GM23338 (cell line): ENCODE measurements around the gene TYR. TPM values are rescaled to one million over a fixed set of nuclear protein-coding genes. Genes with fewer than 3 reads are reported as not detected.
"Not testable (repeated sequence)": the region's sequence is repeated elsewhere in the genome, so short reads cannot be mapped to it uniquely, and the experiment has no call there.

ENCODE experiments used
- ATAC-seq: fragments of 200-7000 bp; cut with Tn5 transposase; 3 replicates; pipeline ENCODE4 v1.9.1; 2020
- DNase-seq: peaks from one replicate; pipeline ENCODE4 v3.0.0-alpha.2; 2015; ENCODE audit warnings: low spot score
- H2AFZ ChIP-seq: fragments of 200-600 bp; sonication (generic); 2 replicates; pipeline ENCODE4 v1.8.0; 2016; ENCODE audit warnings: antibody characterized with exemption, mild to moderate bottlenecking, moderate library complexity
- H3F3A ChIP-seq: fragments of 200-600 bp; sonication (generic); replicated peaks from 2 replicates; pipeline ENCODE4 v1.8.0; 2017; ENCODE audit warnings: antibody characterized with exemption, mixed run types, low read depth
- H3K27ac ChIP-seq: fragments of 200-600 bp; sonication (generic); 2 replicates; pipeline ENCODE4 v1.6.1; 2016; ENCODE audit warnings: low read depth
- H3K27me3 ChIP-seq: fragments of 200-600 bp; sonication (generic); 2 replicates; pipeline ENCODE4 v1.8.0; 2016; ENCODE audit warnings: mild to moderate bottlenecking, mixed run types, moderate library complexity; ENCODE audit not compliant: insufficient read depth
- H3K36me3 ChIP-seq: fragments of 200-600 bp; sonication (generic); 2 replicates; pipeline ENCODE4 v1.8.0; 2016; ENCODE audit warnings: mild to moderate bottlenecking; ENCODE audit not compliant: insufficient read depth
- H3K4me1 ChIP-seq: fragments of 200-600 bp; sonication (generic); 2 replicates; pipeline ENCODE4 v1.8.0; 2016; ENCODE audit warnings: mild to moderate bottlenecking, moderate library complexity; ENCODE audit not compliant: insufficient read depth
- H3K4me2 ChIP-seq: fragments of 200-600 bp; sonication (generic); 2 replicates; pipeline ENCODE4 v1.7.1; 2017; ENCODE audit warnings: mixed run types
- H3K4me3 ChIP-seq: fragments of 200-600 bp; sonication (generic); 2 replicates; pipeline ENCODE4 v1.6.1; 2016; ENCODE audit warnings: mixed run types
- H3K79me2 ChIP-seq: fragments of 200-600 bp; sonication (generic); replicated peaks from 2 replicates; pipeline ENCODE4 v1.8.0; 2017; ENCODE audit warnings: mild to moderate bottlenecking; ENCODE audit not compliant: insufficient read depth
- H3K9me2 ChIP-seq: fragments of 200-600 bp; sonication (generic); 2 replicates; pipeline ENCODE4 v1.8.0; 2017; ENCODE audit not compliant: insufficient read depth
- H4K20me1 ChIP-seq: fragments of 200-600 bp; sonication (generic); replicated peaks from 2 replicates; pipeline ENCODE4 v1.8.0; 2017; ENCODE audit warnings: mild to moderate bottlenecking; ENCODE audit not compliant: insufficient read depth
- H3K27ac Mint-ChIP-seq: 2 replicates; pipeline ENCODE4 v1.8.0; 2020; ENCODE audit warnings: inconsistent platforms, mild to moderate bottlenecking, moderate library complexity, mixed read lengths
- H3K27me3 Mint-ChIP-seq: 3 replicates; pipeline ENCODE4 v1.8.0; 2022; ENCODE audit warnings: low read depth, mild to moderate bottlenecking, moderate library complexity, mixed read lengths, inconsistent platforms; ENCODE audit not compliant: insufficient read depth, poor library complexity
- H3K36me3 Mint-ChIP-seq: 3 replicates; pipeline ENCODE4 v1.8.0; 2021; ENCODE audit warnings: low read depth, mild to moderate bottlenecking, inconsistent platforms, moderate library complexity, mixed read lengths
- H3K4me1 Mint-ChIP-seq: 3 replicates; pipeline ENCODE4 v1.8.0; 2020; ENCODE audit warnings: mild to moderate bottlenecking, inconsistent platforms, mixed read lengths
- H3K4me3 Mint-ChIP-seq: 3 replicates; pipeline ENCODE4 v1.8.0; 2021; ENCODE audit warnings: moderate library complexity, mild to moderate bottlenecking, inconsistent platforms, mixed read lengths
- H3K9me3 Mint-ChIP-seq: 3 replicates; pipeline ENCODE4 v1.8.0; 2020; ENCODE audit warnings: moderate library complexity, mild to moderate bottlenecking, inconsistent platforms, mixed read lengths
- NANOG ChIP-seq: IDR thresholded peaks from 2 replicates; pipeline ENCODE4 v1.6.1; 2016; ENCODE audit warnings: antibody characterized with exemption, borderline replicate concordance
- POLR2AphosphoS5 ChIP-seq: IDR thresholded peaks from 2 replicates; pipeline ENCODE4 v1.6.1; 2016; ENCODE audit warnings: antibody characterized with exemption, low read depth
- STAT1 ChIP-seq: IDR thresholded peaks from one replicate; pipeline ENCODE4 v1.6.1; 2016; ENCODE audit warnings: antibody characterized with exemption; ENCODE audit not compliant: unreplicated experiment
- ZNF114 ChIP-seq: fragments of 250-450 bp; sonication (Bioruptor Pico); IDR thresholded peaks from 2 replicates; pipeline ENCODE4 v1.5.0; 2020; ENCODE audit warnings: mild to moderate bottlenecking, moderate library complexity
- ZNF462 ChIP-seq: fragments of 250-450 bp; sonication (Bioruptor Pico); IDR thresholded peaks from 2 replicates; pipeline ENCODE4 v1.5.0; 2020; ENCODE audit warnings: mild to moderate bottlenecking, moderate library complexity
- polyA plus RNA-seq: library from polyadenylated mRNA; unstranded; fragments of >200 nt; fragmentation: Nextera tagmentation; extraction: Ambion mirVana; gene quantifications from 2 replicates; pipeline ENCODE4 v1.2.1, GENCODE V29; 2016
- total RNA-seq: library from RNA; depleted of rRNA; stranded (reverse); fragments of >200 nt; shearing (Covaris generic); gene quantifications from 2 replicates; pipeline ENCODE4 v1.2.3, GENCODE V29; 2014
- TF ChIP-seq, protein P1 (sequence below), 2 experiments: fragments of 200-600 bp in 1 of 2; sonication (generic) in 1 of 2; conservative IDR thresholded peaks; 2 replicates each; pipeline versions ENCODE4 v1.5.1 to v1.6.1; 2016 to 2017; ENCODE audit warnings: antibody characterized with exemption in 2 of 2, low read depth in 2 of 2, mild to moderate bottlenecking in 2 of 2, moderate library complexity in 1 of 2

The TYR gene
- total and polyA plus RNA-seq, 2 experiments from 2014 or later: 0.08 TPM; not detected in 1

- TF ChIP-seq ZNF462 (CRISPR knock-in tag) (no peak), STAT1 (no peak), NANOG (no peak), POLR2AphosphoS5 (0 out of 2 replicates have a peak, but pooled peaks have one; percentile 21), ZNF114 (CRISPR knock-in tag) (peak; percentile 23; the same call in 1 of the 2 replicates)
- TF ChIP-seq, protein P1, sequence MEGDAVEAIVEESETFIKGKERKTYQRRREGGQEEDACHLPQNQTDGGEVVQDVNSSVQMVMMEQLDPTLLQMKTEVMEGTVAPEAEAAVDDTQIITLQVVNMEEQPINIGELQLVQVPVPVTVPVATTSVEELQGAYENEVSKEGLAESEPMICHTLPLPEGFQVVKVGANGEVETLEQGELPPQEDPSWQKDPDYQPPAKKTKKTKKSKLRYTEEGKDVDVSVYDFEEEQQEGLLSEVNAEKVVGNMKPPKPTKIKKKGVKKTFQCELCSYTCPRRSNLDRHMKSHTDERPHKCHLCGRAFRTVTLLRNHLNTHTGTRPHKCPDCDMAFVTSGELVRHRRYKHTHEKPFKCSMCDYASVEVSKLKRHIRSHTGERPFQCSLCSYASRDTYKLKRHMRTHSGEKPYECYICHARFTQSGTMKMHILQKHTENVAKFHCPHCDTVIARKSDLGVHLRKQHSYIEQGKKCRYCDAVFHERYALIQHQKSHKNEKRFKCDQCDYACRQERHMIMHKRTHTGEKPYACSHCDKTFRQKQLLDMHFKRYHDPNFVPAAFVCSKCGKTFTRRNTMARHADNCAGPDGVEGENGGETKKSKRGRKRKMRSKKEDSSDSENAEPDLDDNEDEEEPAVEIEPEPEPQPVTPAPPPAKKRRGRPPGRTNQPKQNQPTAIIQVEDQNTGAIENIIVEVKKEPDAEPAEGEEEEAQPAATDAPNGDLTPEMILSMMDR (conservative IDR thresholded peaks at IDR 0.05; ENCODE audit: low read depth in 2 of 2): peak in 1 of 2 experiments; percentile 32; a peak in 1 of 4 replicates
Measured at GRCh38 chr11:89293965-89294679, 116.4 kb downstream of the TYR start (continued).

GRCh38 chr11:89295023-89295422 is 117.3 kb downstream of the TYR start:
- H3K4me2 ChIP-seq, H3K79me2 ChIP-seq, H3K9me3 Mint-ChIP-seq, H3K4me3 Mint-ChIP-seq, H3K36me3 ChIP-seq, H3K9me2 ChIP-seq, H3K36me3 Mint-ChIP-seq, H3K27ac Mint-ChIP-seq, H2AFZ ChIP-seq, H3K27me3 ChIP-seq, H4K20me1 ChIP-seq, H3K27me3 Mint-ChIP-seq, H3K27ac ChIP-seq, H3K4me3 ChIP-seq, H3F3A ChIP-seq: not testable (repeated sequence)
- DNase-seq (peak; percentile 7), ATAC-seq (peak; percentile 71)
- H3K4me1 ChIP-seq: peaks cover 12% of the 10 kb centered on the region
- H3K4me1 Mint-ChIP-seq: peaks cover 14% of the 10 kb centered on the region

GRCh38 chr11:89303029-89303428 is 125.4 kb downstream of the TYR start:
- DNase-seq: not testable (repeated sequence)

GRCh38 chr11:89308272-89308671 is 130.6 kb downstream of the TYR start:
- not testable (repeated sequence) for H3K4me2 ChIP-seq, H2AFZ ChIP-seq, H3K27me3 ChIP-seq, H3K36me3 Mint-ChIP-seq, H3K4me3 Mint-ChIP-seq, H3K27ac ChIP-seq, DNase-seq, H3K4me1 ChIP-seq, H3K36me3 ChIP-seq, H3K27ac Mint-ChIP-seq, H3K9me2 ChIP-seq, H3K4me1 Mint-ChIP-seq, H3K9me3 Mint-ChIP-seq, H3K27me3 Mint-ChIP-seq, H3F3A ChIP-seq, H3K79me2 ChIP-seq, H4K20me1 ChIP-seq, H3K4me3 ChIP-seq, ATAC-seq

More at GRCh38 chr11:89303029-89303428, 125.4 kb downstream of the TYR start:
- H3K9me2 ChIP-seq, H4K20me1 ChIP-seq, H3K36me3 Mint-ChIP-seq, H3K4me2 ChIP-seq, H3K4me1 Mint-ChIP-seq, H3K9me3 Mint-ChIP-seq, H3F3A ChIP-seq, H3K4me3 Mint-ChIP-seq, H3K27ac ChIP-seq, H3K27ac Mint-ChIP-seq, H2AFZ ChIP-seq, H3K4me3 ChIP-seq, ATAC-seq, H3K27me3 Mint-ChIP-seq, H3K27me3 ChIP-seq, H3K79me2 ChIP-seq, H3K36me3 ChIP-seq: not testable (repeated sequence)
- H3K4me1 ChIP-seq: peaks cover 12% of the 10 kb centered on the region
